GM11168 (cell line): Measurements from ENCODE around the gene FBXO48.

ENCODE experiments used
- in situ Hi-C: fragments of 300-500 bp; cut with MboI; formaldehyde crosslinking; loops from one replicate; pipeline ENCODE4 v1.12.0; 2022; ENCODE audit warnings: low sequenced_read_pairs; ENCODE audit not compliant: unreplicated experiment

Gene FBXO48

DNA sequence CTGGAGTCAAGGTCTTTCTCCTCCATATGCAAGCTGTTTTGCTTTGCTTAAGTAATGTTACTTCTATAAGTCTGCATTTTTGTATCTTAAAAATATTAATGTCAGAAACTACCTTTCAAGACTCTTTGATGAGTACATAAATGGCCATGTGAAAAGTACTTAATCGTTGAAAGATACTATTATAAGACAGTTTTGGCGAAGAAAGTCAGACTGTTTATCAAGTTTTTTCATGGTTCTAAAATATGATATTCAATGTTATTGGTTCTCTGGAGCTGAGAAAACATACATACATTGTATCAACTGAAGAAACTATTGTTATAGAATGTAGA lies 25.1 kb downstream of the FBXO48 start:
- in situ Hi-C loops = loop anchor here (10.0 kb wide), 1 partner anchor 247 kb away; no protein-coding TSS in a partner anchor

DNA sequence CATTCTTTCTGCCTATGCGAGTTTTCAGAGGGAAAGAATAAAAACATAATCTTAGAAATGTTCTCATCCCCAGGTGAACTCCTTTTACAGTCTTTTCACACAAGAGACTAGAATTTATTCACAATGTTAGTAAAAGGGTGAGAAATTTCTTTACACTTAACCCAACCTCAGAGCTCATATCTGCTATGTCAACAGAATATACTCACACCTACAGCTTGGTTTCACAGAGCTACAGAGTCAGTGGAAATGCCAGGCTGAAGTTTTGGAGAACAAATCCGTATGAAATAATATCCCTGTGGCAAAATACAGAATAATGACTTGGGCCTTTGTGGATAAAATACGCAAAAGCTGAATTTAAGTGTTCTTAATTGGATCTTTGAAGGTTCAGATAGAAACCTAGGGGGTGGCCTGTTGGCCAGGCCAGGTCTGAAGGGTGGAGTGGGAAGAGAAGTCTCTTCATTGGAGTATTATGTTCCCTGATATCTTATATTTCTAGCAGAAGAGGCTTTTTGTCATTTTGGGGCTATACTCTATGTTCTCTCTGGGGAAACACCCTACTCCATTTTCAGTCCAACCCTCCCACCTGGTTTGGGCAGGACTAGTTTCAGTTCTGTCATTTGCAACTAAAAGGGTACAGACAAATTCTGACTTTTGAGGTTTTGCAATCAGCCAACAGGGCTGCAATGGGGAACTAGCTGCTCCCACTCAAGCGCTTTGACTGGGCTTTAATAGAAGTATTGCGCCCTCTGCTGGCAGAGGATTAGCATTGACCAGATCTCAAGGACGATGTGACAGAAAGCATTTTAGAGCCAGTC lies 25.7 kb downstream of the FBXO48 start:
- in situ Hi-C loops = loop anchor here (10.0 kb wide), 1 partner anchor 247 kb away; no protein-coding TSS in a partner anchor

DNA sequence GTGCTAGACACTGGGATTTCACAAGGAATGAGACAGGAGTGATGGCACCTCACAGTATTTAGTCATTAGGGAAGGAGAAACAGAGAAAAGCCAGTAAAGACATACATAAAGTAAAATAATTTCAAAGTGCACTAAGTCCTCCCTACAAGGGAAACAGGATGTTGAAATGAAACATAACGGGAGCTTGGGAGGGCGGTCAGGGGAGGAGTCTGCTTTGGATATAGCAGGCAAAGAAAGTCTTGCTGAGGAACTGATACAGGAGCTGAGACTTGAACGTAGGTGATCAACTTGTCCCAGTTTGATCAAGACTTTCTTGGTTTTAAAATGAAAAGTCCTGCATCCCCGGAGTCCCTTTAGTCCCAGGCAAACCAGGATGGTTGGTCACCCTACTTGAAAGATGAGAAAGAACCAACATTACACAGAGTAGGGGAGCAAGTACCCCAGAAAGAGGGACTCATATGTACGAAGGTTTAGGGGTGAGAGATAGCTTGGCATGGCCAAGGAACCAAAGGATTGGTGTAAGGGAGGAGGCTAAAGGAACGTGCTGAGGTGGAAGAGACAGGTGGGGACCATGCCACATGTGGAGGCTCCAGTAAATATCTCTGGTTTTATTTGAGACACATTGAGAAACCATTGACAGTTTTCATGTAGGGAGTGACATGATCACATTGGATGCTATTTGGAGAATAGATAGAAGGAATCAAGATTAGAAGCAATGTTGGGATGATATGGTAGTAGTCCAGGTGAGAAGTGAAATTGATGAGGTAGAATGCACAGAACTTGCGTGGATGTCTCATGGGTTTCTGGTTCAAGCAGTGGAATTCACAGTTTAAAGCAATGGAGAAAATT lies 28.4 kb downstream of the FBXO48 start:
- in situ Hi-C loops = no loop called here

DNA sequence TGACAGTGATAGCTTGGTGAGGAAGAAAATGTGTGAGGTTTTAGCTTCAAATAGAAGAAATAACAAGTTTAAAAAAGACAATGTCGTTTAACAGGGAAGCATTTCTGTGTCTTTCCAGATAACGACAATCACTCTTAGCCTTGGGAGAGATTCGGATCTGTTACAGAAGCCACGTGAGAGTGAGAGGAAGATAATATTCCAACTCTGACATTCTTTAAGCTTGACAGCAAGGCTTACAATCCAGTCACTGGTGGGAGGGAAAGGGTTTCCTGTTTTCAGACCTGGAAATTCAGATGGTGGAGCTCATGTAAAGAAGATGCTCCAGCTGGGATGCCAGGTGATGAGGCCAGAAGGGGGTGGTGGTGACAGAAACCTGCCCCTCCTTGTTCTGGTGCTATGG lies 30.8 kb downstream of the FBXO48 start:
- in situ Hi-C loops = no loop called here

DNA sequence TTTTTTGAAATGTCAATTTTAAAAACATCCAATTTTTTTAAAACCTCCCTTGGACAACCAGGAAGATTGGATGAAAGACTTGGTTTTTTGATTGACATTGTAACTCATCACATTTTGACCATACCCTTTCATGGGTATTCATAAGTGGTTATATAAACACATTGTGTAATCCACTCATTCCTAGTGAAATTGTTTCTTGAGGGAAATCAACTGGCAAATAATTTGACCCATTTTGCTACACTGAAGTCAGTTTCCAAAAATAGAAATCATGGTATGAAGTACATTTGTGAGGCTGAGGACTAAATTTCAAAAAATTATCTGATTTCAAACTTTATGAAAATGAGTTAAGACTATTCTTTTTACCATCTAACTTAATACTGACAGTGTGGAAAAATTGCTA lies 31.5 kb downstream of the FBXO48 start:
- in situ Hi-C loops = no loop called here

DNA sequence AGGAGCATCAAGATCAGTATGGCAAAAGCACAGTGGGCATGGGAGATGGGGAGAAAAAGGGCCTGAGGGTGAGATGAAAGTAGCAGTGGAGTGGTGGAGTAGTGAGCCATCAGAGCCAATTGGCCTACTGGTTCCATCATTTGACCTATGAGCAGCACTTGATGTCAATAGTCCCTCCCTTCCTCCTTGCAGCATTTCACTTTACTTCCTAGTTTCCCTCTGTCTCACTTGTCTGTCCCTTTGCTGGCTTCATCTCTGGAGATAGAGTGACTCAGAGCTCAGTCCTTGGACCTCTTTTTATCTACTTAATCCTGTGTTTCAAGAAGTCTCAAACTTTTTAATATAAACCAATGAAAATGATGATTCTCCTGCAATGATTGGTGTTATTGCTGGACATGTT lies 32.1 kb downstream of the FBXO48 start:
- in situ Hi-C loops = loop anchor here (5.0 kb wide), 1 partner anchor 43 kb away; no protein-coding TSS in a partner anchor

DNA sequence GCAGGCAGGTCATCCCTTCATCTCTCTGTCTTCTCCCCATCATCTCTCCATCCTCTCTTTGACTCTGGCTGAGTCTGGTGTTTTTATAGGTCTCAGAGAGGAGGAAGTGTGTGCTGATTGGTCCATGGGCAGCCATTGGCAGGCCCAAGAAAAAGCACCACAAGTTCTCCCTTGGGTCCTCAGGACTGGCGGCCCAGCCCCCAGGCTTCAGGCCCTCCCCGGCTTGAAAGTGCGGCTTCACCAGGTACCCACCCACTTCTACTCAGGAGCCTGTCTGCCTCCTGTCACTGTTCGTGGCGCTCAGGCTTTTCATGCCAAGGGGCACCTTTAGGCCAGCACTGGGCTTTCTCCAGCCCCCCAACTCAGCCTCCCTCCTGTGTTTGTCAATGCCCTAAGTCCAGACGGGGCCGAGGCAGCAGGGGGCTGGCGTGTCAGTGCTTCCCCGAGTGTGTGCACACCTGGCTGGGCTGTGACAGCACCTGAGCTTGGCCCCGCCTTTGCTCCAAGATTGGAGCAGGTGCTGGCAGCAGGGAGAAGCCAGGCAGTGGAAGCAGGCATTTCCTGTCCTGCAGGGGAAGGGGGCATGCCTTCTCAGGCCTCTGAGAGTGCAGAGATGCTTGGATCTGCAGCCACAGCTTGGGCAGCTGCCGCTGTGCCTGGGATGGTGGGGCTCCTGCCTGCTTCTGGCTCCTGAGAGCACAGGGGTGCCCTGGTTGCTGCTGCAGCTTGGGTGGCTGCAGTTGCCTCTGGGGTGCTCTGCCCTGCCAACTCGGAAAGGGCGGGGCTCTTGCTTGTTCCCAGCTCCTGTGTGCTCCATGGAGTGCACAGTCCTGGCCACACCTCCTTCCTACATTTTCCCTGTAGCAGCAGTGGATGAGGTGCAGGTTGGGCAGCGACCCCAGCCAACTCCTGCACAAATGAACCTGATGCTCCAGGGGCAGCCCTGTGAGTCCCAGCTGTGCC lies 34.1 kb downstream of the FBXO48 start:
- in situ Hi-C loops = loop anchor here (5.0 kb wide), 1 partner anchor 41 kb away; no protein-coding TSS in a partner anchor

DNA sequence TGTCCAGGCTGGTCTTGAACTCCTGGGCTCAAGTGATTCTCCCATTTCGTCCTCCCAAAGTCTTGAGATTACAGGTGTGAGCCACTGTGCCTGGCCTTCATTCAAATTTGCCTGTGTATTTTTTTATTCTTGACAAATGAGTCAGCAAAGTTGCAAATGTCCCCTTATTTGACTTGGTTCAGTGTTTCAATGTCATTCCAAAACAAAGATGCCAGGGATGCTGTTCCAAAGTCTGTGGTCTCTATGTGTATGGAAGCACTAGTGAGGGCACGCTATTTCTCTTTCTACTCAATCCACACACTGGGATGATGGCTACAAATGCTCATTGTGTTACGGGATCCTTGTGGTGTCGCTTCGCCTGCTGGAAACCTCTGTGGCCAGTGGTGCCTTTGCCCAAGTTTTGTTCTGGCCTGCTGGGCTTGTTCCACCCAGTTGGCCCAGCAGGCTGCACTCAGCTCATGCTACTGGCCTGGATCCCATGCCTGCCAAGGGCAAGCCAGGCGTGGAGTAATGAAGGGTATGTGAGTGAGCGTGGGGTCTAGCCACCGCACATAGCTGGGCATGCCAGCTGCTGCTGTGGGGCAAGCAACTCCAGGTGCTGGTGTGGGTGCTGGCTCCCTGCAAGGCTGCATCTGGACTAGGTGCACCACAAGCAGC lies 35.6 kb downstream of the FBXO48 start:
- in situ Hi-C loops = loop anchor here (5.0 kb wide), 1 partner anchor 39 kb away; no protein-coding TSS in a partner anchor

DNA sequence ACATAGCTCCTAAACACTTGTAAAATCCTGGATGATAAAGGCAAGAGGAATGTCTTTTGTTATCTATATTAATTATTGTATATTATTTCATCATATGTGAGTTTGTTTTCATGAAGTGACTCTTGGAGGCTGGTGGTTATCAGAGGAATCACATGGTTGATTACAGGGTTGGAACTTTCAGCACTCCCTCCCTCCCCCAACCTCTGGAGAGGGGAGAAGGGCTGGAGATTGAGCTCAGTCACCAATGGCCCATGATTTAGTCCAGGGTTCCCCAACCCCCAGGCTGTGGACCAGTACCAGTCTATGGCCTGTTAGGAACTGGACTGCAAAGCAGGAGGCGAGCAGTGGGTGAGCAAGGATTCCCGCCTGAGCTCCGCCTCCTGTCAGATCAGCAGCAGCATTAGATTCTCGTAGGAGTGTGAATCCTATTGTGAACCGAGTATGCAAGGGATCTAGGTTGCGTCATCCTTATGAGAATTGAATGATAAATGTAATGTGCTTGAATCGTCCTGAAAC lies 37.7 kb downstream of the FBXO48 start:
- in situ Hi-C loops = no loop called here

DNA sequence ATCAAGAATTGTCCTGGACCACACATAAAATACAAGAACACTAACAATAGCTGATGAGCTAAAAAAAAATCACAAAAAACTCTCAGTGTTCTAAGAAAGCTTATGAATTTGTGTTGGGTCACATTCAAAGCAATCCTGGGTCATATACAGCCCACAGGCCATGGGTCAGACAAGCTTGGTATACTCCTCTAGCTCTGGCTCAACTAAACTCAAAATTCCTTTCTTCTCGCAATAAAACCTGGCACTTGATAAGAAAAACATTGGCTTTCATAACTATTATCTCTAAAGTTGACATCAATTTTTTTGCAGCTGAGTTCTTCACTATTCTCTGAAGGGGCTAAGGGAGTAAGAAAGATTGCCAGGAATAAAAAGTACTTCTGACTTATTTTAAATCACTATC lies 38.3 kb downstream of the FBXO48 start:
- in situ Hi-C loops = no loop called here

DNA sequence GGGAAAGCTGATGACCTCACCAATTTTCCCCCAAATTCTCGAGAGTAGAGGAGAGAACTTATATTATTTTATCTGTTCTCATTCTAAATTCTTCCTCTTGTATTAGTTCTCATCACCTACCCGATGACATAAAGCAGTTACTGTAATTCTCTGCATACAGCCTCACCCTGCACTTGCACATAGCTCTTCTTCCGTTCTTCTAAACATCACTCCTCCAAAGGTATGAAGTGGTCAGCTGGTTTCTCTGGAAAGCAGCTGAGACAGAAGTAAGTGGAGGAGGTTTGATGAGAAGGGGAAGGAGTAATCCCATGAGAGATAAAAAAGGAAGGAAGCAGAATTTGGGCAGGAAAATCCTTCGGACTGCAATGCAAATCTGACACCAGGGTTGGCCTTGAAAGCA lies 39.0 kb downstream of the FBXO48 start:
- in situ Hi-C loops = no loop called here

DNA sequence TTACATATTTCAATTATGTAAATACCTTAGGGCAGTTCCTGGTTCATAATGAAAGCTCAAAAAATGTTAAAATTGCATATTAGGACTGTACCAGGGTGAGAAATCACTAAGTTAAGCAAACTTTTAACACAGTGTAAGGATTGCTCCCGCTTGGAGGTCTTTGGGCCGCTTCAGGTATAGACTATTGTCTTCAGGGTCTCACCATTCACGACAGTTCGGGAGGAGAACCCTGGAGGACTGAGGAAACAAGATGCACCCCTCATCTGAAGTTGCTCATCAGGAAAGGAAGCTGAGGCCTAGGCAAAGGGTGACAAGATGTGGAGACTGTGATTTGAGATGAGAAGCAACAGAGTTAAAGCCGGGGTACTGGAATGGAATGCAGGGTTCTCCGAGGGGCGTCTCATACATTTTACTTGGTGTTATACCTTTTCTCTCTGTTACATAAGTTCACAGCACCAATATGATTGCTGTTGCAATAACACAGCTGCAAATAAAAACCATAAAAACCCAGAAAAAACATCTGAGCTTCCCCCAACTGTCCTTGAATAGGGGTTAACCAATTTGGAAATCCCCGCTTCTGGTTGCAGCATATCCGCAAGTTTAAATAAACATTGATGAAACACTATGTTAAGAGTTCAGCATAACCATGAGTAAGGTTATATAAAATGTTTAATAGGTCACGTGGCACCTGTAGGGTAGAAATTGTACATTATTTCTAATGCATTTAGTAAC lies 40.1 kb downstream of the FBXO48 start:
- in situ Hi-C loops = no loop called here

DNA sequence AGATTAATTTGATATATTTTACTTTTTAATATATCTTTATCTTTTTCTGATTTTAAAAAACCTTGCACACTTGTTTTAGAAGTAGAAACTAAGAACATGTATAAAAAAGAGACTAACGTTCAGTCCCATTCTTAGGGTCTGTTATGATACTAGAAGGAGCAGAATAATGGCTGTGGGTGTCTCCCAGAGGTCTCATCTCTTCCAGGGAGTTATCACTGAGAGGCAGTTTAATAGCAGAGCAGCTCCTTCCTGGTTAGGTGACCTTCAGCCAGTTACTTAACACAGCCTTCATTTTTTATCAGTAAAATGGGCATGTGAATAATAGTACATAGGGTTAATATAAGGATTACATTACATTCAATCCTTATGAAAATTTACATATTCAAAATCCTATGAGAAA lies 40.6 kb downstream of the FBXO48 start:
- in situ Hi-C loops = no loop called here

DNA sequence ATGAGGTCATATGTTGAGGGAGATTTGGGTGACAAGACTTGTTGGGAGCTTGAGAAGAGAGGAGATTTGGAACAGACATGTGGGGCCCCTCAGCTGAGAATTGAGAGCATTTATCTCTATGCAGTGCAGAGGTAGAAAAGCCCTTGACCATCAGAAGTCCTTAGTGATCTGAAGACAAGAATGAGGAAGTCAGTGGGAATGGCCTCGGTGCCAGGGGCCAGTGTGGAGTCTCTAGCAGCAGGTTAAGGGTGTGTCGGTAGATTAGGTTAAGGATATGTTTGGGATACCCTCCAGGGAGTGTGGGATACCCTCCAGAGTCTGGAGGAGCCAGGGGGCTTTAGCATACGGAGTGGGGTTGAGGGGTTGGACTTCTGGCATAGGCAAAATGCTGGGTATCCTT lies 41.6 kb downstream of the FBXO48 start:
- in situ Hi-C loops = no loop called here

DNA sequence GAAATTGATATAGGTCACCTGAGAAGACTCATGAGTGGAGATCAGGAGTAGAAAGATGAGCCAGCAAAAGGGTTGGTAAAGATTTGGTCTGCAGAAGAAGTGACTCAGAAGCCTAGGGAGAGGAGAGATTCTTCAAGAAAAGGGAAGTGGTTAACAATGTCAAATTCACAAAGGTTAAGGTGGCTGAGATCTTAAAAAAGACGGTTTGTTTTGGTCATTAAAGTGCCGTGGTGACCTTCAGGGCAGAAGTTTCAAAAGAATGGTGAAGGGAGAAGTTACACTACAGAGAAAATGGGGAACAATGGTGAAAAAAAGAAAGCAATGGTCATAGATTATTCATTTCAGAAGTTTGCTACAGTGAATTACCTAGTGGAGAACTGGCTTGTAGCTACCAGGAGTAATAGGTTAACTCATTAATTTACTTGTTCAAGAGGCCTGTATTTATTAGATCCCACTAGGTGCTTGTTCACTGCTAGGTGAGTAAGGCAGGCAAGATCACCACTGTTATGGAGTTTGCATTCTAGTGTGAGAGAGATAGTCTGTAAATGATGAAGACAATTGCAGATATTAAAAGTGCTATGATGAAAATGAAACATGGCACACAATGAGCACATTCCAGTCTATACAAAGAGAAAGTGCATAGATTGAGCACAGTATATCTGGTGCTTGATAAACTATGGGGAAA lies 43.0 kb downstream of the FBXO48 start:
- in situ Hi-C loops = no loop called here

DNA sequence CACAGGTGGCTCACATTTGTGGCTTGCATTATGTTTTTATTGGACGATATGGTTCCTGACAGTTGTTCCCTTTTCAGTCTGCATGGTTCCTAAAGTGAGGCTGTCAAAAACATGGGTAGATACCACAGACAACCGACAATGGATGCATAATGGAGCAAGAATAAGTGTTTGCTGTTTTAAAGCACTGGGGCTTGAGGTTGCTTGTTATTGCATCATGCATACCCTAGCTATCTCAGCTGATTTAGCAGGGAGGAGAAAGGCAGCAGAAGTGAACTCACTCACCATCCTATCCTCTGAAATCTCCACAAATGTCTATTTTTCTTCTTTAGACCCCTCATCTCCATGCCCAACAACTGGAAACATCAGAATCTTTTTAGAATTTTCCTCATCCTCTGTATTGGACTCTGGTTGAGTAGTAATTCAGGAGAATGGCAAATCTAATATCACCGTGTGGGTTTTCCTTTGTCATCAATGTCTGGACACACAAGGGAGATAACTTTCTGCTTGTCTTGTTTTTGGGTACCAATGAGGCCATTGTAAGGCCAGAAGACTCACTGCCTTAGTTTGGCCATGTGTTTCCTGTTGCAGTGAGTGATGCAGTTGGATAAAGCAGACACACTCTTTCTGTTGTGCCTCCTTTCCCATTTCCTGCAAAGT lies 46.7 kb downstream of the FBXO48 start:
- in situ Hi-C loops = no loop called here

DNA sequence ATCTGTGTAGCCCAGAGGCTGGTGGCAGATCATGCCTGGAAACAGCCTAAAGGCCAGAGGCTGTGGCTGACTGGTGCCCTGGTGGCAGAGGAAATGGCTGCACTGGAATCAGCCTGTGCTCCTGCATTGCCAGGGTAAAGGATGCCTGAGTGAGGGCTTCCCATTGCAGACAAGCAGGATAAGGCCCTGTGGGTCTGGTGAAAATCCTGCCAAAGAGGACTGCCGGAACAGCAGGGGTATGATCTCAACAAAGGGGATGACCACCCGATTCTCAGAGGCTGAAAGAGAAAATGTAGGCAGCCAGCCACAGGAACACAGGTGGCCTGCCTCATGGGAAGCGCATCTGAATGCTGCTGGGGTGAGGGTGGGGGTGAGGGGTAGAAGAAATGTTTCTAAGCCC lies 48.2 kb downstream of the FBXO48 start:
- in situ Hi-C loops = no loop called here

DNA sequence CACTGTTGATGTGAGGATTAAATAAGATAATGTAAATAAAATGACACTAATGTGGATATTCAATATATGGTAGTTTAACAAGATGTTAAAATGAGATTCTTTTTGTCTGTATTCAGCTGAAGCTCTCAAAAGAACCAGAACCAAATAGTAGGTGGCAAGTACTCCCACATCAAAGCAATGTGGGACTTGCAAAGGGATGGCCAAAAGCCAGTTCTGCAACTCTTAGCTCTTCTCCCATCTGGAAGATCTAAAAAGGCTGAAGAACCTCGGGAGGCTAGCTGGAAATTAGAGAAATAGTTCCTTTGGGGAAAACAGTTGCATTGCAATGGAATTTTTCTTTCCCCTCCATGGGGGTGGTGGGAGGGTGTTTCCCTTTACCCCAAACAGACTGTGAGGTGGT lies 48.7 kb downstream of the FBXO48 start:
- in situ Hi-C loops = no loop called here
